Measurements from ENCODE around the gene PCDHGC4. TPM values are rescaled to one million over a fixed set of nuclear protein-coding genes. Genes with fewer than 3 reads are reported as not detected.

PCDHGC4 gene
- total and polyA plus RNA-seq, 2 donors (not counting 3 experiments of a cell fraction or from before 2014, with no cell fraction given) = 0.25 to 2.1 TPM

GRCh38 chr5:141513627-141514329 is 28.9 kb downstream of the PCDHGC4 start:
- H2AFZ ChIP-seq (ENCODE audit: low read depth, low read length) = no peak overlapping the region
- CTCF ChIA-PET = interaction anchor here (0.8 to 9.8 kb wide), 22 partner anchors 8 to 291 kb away, joined by 3 to 158 read pairs (median 10); partner anchors contain the start of genes FCHSD1, PCDHB14, PCDHGA10 and PCDHGA11
- dilution Hi-C loops (cut with MboI; ENCODE audit: extremely low pct_ligation_motif_present, low sequenced_read_pairs) = no loop called here
- TF ChIP-seq JUN (IDR thresholded peaks at IDR 0.05; ENCODE audit: borderline replicate concordance, insufficient read depth, insufficient read length, low read depth) = no peak
- TF ChIP-seq GATA2 (IDR thresholded peaks at IDR 0.05; ENCODE audit: insufficient read depth, insufficient read length, low read depth, low read length) = peak; percentile 16
- peak; percentile 4 for TF ChIP-seq POLR2A (IDR thresholded peaks at IDR 0.05; ENCODE audit: low read depth, low read length)
- TF ChIP-seq CTCF (IDR thresholded peaks at IDR 0.05; ENCODE audit: extremely low read depth in 1 of 2, insufficient read depth in 1 of 2, low read depth in 1 of 2, low read length in 2 of 2) = no peak
- FAIRE-seq = peak; percentile 85
- H3K36me3 ChIP-seq (ENCODE audit: control insufficient read depth in 2 of 2, extremely low read depth in 1 of 2, insufficient read depth in 2 of 2, low read length in 2 of 2) = peaks cover 2 to 9% of the 10 kb centered on the region in 2 experiments
- H3K79me2 ChIP-seq (ENCODE audit: control insufficient read depth, insufficient read depth, low read length) = no peaks in the 10 kb centered on the region
- peak overlapping the region; percentile 71 for H3K4me2 ChIP-seq (ENCODE audit: insufficient read depth, low read length)
- H3K27ac ChIP-seq (ENCODE audit: insufficient read depth, low read depth, low read length) = peak overlapping the region; percentile 10
- POLR2A ChIA-PET = interaction anchor here (0.6 to 1.3 kb wide), 4 partner anchors 8 to 110 kb away, joined by 3 read pairs; partner anchors contain the start of gene PCDHGC3
- no TSS peak for BruUV-seq (replicated peaks)
- no peaks in the 10 kb centered on the region for H4K20me1 ChIP-seq (replicated peaks; ENCODE audit: control insufficient read depth, extremely low read depth, insufficient read depth, low read length)
- H3K4me3 ChIP-seq (replicated peaks in 1 of 3; ENCODE audit: insufficient read depth in 1 of 3, low read depth in 1 of 3, low read length in 3 of 3) = peak overlapping the region; percentile 44 to 51 (median 49)
- no peaks in the 10 kb centered on the region for H3K27me3 ChIP-seq (ENCODE audit: control insufficient read depth in 2 of 2, insufficient read depth in 2 of 2, low read length in 2 of 2)
- peak; percentile 80 for DNase-seq (ENCODE audit: low read depth, low spot score)
- no peaks in the 10 kb centered on the region for H3K9me3 ChIP-seq (replicated peaks; ENCODE audit: control insufficient read depth, insufficient read depth, low read length)
- intact Hi-C loops (cut with micrococcal nuclease) = loop anchor here (1.0 to 2.0 kb wide), 3 partner anchors 8 to 83 kb away; partner anchors contain the start of gene PCDHGA12
- H3K9me1 ChIP-seq (replicated peaks; ENCODE audit: control insufficient read depth, extremely low read depth, insufficient read depth, low read length) = no peaks in the 10 kb centered on the region
- peaks cover 26% of the 10 kb centered on the region for H3K4me1 ChIP-seq (ENCODE audit: control insufficient read depth, extremely low read depth, insufficient read depth, low read length)
- peak overlapping the region; percentile 30 for H3K9ac ChIP-seq (replicated peaks; ENCODE audit: extremely low read depth, insufficient read depth, low read length)
